ENCODE measurements around the gene TEX9. TPM values are rescaled to one million over a fixed set of nuclear protein-coding genes. Genes with fewer than 3 reads are reported as not detected.
"Not testable (repeated sequence)": the region's sequence is repeated elsewhere in the genome, so short reads cannot be mapped to it uniquely, and the experiment has no call there.

Gene TEX9
- total RNA-seq, 2 experiments from 2014 or later = 0.76 to 1.8 TPM

GRCh38 chr15:56346414-56346813 lies 18.8 kb upstream of the TEX9 start:
- no peaks in the 10 kb centered on the region for H3K9me3 Mint-ChIP-seq (ENCODE audit: low read depth)
- CTCF ChIA-PET = no interaction called here
- H3K27ac Mint-ChIP-seq = no peak overlapping the region
- H3K4me1 Mint-ChIP-seq = no peaks in the 10 kb centered on the region
- H3K36me3 Mint-ChIP-seq = no peaks in the 10 kb centered on the region
- no peak overlapping the region for H3K4me3 Mint-ChIP-seq
- DNase-seq (no peak), ATAC-seq (no peak)
- peaks cover 9% of the 10 kb centered on the region for H3K27me3 Mint-ChIP-seq

DNA sequence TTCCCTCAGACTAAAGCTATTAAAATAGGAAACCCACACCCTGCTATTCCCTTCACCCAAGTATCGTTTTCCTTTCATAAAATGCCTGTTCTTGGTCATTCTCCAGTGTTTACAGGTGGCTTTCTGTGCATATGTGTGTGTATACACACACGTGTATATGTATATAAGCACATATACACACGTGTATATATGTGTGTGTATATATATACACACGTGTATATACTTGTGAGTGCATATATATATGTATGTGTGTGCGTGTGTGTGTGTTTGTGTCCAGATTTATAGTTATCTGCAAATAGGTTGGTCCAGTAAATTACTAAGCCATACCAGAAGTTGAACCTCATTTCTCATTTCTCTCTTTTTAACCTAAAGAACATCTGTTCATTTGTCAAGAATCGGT lies 15.7 kb upstream of the TEX9 start:
- Mint-ChIP-seq H3K4me1 (no peaks in the 10 kb centered on the region), H3K27ac (no peak overlapping the region), H3K4me3 (no peak overlapping the region), H3K36me3 (no peaks in the 10 kb centered on the region), H3K9me3 (ENCODE audit: low read depth) (no peaks in the 10 kb centered on the region), H3K27me3 (peaks cover 4% of the 10 kb centered on the region)
- DNase-seq (no peak), ATAC-seq (no peak)
- CTCF ChIA-PET = no interaction called here

- Mint-ChIP-seq H3K27ac (no peak overlapping the region), H3K4me1 (no peaks in the 10 kb centered on the region), H3K4me3 (no peak overlapping the region), H3K27me3 (peaks cover 4% of the 10 kb centered on the region), H3K9me3 (ENCODE audit: low read depth) (no peaks in the 10 kb centered on the region), H3K36me3 (no peaks in the 10 kb centered on the region)
- DNase-seq = no peak
- ATAC-seq = no peak
- CTCF ChIA-PET = no interaction called here
Observed at GRCh38 chr15:56351353-56351752, 13.9 kb upstream of the TEX9 start.

DNA sequence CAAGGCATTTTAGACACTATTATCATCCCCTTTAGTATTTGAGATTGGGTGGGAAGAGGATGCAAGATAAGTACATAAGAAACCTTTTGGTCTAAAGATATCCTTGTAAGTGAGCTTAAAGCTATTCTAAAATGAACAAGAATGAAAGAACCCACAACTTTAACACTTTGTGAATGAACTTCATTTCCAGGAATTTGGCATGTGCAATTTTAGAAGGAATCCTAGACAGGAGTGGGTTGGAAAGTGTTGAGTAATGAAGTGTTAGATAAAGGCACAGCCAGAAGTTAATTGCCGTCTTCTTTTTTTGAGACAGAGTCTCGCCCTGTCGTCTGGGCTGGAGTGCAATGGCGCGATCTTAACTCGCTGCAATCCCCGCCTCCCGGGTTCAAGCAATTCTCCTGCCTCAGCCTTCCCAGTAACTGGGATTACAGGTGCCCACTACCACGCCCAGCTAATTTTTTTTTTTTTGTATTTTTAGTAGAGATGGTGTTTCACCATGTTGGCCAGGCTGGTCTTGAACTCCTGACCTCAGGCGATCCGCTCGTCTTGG lies 13.2 kb upstream of the TEX9 start:
- no peaks in the 10 kb centered on the region for H3K4me1 Mint-ChIP-seq
- peaks cover 4% of the 10 kb centered on the region for H3K27me3 Mint-ChIP-seq
- no peaks in the 10 kb centered on the region for H3K9me3 Mint-ChIP-seq (ENCODE audit: low read depth)
- H3K4me3 Mint-ChIP-seq = no peak overlapping the region
- no peak overlapping the region for H3K27ac Mint-ChIP-seq
- DNase-seq = no peak
- CTCF ChIA-PET = no interaction called here
- ATAC-seq = no peak
- no peaks in the 10 kb centered on the region for H3K36me3 Mint-ChIP-seq

DNA sequence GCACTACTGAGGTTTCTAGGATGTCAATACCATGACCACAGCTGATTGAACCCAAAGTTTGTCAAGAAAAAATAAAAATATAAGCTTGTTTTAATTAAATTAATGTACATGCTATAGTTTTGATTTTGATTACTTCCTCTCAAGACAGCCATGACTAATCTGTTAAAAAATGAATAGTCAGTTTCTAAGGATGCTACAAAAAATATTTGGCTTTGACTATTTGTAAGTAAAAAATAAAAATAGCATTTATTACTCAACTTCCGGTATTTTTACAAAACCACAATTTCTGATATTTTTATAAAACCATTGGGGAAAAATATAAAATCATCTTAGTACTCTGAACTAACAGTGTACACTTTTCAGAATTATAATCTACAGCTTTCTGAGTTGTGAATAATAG lies 12.1 kb upstream of the TEX9 start:
- H3K27me3 Mint-ChIP-seq = peaks cover 3% of the 10 kb centered on the region
- H3K9me3 Mint-ChIP-seq (ENCODE audit: low read depth) = no peaks in the 10 kb centered on the region
- no peaks in the 10 kb centered on the region for H3K36me3 Mint-ChIP-seq
- H3K4me3 Mint-ChIP-seq = no peak overlapping the region
- CTCF ChIA-PET = no interaction called here
- H3K27ac Mint-ChIP-seq = no peak overlapping the region
- ATAC-seq (no peak), DNase-seq (no peak)
- H3K4me1 Mint-ChIP-seq = no peaks in the 10 kb centered on the region

DNA sequence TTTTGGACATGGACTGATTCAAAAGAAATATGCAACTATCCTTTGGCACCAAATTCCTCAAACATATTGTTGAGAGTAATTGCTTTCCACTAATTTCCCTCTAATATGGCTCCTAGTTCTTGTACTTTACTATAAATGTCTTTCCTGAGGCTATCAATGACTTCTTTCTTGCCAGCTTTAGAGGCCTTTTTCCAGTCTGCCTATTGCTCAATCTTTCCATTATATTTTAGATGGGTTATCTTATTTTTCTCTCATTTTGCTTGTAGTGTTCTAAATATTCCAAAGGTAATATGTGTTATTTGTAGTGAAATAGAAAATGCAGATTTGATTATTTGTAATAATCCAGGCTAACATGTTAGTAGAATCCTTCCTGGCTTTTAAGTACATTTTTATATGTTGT lies 11.5 kb upstream of the TEX9 start:
- CTCF ChIA-PET = no interaction called here
- H3K36me3 Mint-ChIP-seq = no peaks in the 10 kb centered on the region
- ATAC-seq (no peak), DNase-seq (no peak)
- no peak overlapping the region for H3K27ac Mint-ChIP-seq
- H3K4me3 Mint-ChIP-seq = no peak overlapping the region
- H3K4me1 Mint-ChIP-seq = no peaks in the 10 kb centered on the region
- H3K9me3 Mint-ChIP-seq (ENCODE audit: low read depth) = no peaks in the 10 kb centered on the region
- peaks cover 6% of the 10 kb centered on the region for H3K27me3 Mint-ChIP-seq

DNA sequence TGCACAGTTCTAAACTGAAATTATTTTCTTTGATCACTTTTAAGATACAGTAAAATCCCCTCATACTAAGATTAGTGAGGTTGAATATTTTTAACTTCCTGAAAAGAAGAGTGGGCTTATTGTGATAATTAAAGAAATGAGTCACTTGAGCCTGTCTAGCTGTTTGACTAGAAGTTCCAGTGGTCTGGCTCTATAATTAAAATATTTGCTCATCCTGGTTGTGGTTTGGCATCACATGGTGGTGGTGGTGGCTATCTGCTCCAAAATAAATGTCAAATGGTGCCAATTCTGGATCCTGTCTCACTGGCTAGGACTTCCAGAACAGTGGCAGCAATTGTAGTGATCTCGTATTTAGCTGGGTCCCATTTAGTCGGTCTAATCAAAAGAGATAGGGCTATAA lies 8.6 kb upstream of the TEX9 start:
- no peaks in the 10 kb centered on the region for H3K9me3 Mint-ChIP-seq (ENCODE audit: low read depth)
- ATAC-seq (no peak), DNase-seq (no peak)
- CTCF ChIA-PET = no interaction called here
- no peaks in the 10 kb centered on the region for H3K4me1 Mint-ChIP-seq
- no peak overlapping the region for H3K27ac Mint-ChIP-seq
- no peaks in the 10 kb centered on the region for H3K36me3 Mint-ChIP-seq
- peaks cover 19% of the 10 kb centered on the region for H3K27me3 Mint-ChIP-seq
- H3K4me3 Mint-ChIP-seq = no peak overlapping the region

DNA sequence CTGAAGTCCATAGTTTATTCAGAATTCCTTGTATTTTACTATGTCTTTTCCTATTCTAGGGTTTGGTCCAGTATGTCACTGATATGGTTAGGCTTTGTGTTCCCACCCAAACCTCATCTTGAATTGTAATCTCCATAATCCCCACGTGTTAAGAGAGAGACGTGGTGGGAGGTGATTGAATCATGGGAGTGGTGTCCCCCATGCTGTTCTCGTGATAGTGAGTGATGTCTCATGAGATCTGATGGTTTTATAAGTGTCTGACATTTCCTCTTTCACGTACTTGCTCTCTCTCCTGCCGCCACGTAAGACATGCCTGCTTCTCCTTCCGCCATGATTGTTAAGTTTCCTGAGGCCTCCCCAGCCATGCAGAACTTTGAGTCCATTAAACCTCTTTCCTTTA lies 6.6 kb upstream of the TEX9 start:
- no peaks in the 10 kb centered on the region for H3K9me3 Mint-ChIP-seq (ENCODE audit: low read depth)
- H3K27me3 Mint-ChIP-seq = peaks cover 31% of the 10 kb centered on the region
- ATAC-seq = no peak
- no peak for DNase-seq
- no peak overlapping the region for H3K4me3 Mint-ChIP-seq
- no peaks in the 10 kb centered on the region for H3K4me1 Mint-ChIP-seq
- CTCF ChIA-PET = no interaction called here
- H3K27ac Mint-ChIP-seq = no peak overlapping the region
- no peaks in the 10 kb centered on the region for H3K36me3 Mint-ChIP-seq

DNA sequence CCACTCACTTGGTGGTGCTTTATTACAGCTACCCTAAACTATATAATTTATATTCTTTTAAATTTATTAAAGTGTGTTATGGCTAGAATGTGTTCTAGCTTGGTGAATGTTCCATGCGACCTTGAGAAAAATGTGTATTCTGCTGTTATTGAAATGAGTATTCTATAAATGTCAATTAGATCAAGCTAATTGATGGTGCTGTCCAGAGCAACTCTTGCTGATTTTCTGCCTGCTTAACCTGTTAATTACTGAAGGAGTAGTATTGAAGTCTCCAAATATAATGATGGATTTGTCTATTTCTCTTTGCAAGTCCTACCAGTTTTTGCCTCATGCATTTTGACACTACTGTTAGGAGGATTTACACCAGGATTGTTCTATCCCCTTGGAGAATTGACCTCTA lies 3.2 kb upstream of the TEX9 start:
- Mint-ChIP-seq H3K4me1 (peaks cover 14% of the 10 kb centered on the region), H3K27me3 (peaks cover 42% of the 10 kb centered on the region), H3K9me3 (ENCODE audit: low read depth) (no peaks in the 10 kb centered on the region), H3K27ac (no peak overlapping the region), H3K36me3 (no peaks in the 10 kb centered on the region), H3K4me3 (no peak overlapping the region)
- DNase-seq (no peak), ATAC-seq (no peak)
- CTCF ChIA-PET = no interaction called here

- CTCF ChIA-PET = no interaction called here
- peaks cover 50% of the 10 kb centered on the region for H3K27me3 Mint-ChIP-seq
- H3K9me3 Mint-ChIP-seq (ENCODE audit: low read depth) = no peaks in the 10 kb centered on the region
- H3K4me1 Mint-ChIP-seq = peaks cover 14% of the 10 kb centered on the region
- no peak for ATAC-seq
- H3K36me3 Mint-ChIP-seq = no peaks in the 10 kb centered on the region
- H3K27ac Mint-ChIP-seq = no peak overlapping the region
- DNase-seq = no peak
- H3K4me3 Mint-ChIP-seq = peak overlapping the region; percentile 86
Observed at GRCh38 chr15:56366211-56366610, 985 bp downstream of the TEX9 start.

- Mint-ChIP-seq H3K9me3 (ENCODE audit: low read depth) (no peaks in the 10 kb centered on the region), H3K27ac (no peak overlapping the region), H3K4me1 (peaks cover 19% of the 10 kb centered on the region), H3K4me3 (no peak overlapping the region), H3K27me3 (peaks cover 48% of the 10 kb centered on the region), H3K36me3 (no peaks in the 10 kb centered on the region)
- no peak for DNase-seq
- no peak for ATAC-seq
- CTCF ChIA-PET = no interaction called here
Observed at GRCh38 chr15:56367156-56367555, 1.9 kb downstream of the TEX9 start.

DNA sequence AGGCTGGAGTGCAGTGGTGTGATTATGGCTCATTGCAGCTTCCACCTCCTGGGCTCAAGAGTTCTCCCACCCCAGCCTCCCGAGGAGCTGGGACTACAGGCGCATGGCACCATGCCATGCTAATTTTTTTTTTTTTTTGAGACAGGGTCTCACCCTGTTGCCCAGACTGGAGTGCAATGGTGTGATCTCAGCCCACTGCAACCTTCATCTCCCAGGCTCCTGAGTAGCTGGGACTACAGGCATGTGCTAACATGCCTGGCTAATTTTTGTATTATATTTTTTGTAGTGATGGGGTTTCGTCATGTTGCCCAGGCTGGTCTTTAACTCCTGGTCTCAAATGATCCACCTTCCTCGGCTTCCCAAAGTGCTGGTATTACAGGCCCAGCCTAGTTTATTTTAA lies 4.0 kb downstream of the TEX9 start:
- H3K36me3 Mint-ChIP-seq = no peaks in the 10 kb centered on the region
- no peaks in the 10 kb centered on the region for H3K9me3 Mint-ChIP-seq (ENCODE audit: low read depth)
- H3K27ac Mint-ChIP-seq = no peak overlapping the region
- DNase-seq (no peak), ATAC-seq (no peak)
- peaks cover 19% of the 10 kb centered on the region for H3K4me1 Mint-ChIP-seq
- peaks cover 38% of the 10 kb centered on the region for H3K27me3 Mint-ChIP-seq
- H3K4me3 Mint-ChIP-seq = no peak overlapping the region
- CTCF ChIA-PET = no interaction called here

GRCh38 chr15:56371495-56372147 lies 6.4 kb downstream of the TEX9 start:
- Mint-ChIP-seq H3K4me3 (no peak overlapping the region), H3K9me3 (ENCODE audit: low read depth) (no peaks in the 10 kb centered on the region), H3K4me1 (peaks cover 5% of the 10 kb centered on the region), H3K36me3 (no peaks in the 10 kb centered on the region), H3K27me3 (peaks cover 28% of the 10 kb centered on the region), H3K27ac (no peak overlapping the region)
- CTCF ChIA-PET = no interaction called here
- ATAC-seq (no peak), DNase-seq (no peak)

DNA sequence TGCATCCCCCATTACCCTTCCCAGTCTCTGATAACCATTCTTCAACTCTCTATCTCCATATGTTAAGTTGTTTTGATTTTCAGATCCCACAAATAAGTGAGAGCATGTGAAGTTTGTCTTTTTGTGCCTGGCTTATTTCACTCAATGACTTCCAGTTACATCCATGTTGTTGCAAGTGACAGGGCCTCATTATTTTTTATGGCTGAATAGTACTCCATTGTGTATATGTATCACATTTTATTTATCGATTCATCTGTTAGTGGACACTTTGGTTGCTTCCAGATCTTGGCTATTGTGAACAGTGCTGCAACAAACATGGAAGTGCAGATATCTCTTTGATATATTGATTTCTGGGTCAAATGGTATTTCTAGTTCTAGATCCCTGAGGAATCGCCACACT lies 9.5 kb downstream of the TEX9 start:
- CTCF ChIA-PET; DNase-seq; H3K27me3 Mint-ChIP-seq; H3K36me3 Mint-ChIP-seq; ATAC-seq; H3K27ac Mint-ChIP-seq; H3K9me3 Mint-ChIP-seq (ENCODE audit: low read depth); H3K4me1 Mint-ChIP-seq; H3K4me3 Mint-ChIP-seq: not testable (repeated sequence)

- not testable (repeated sequence) for H3K27me3 Mint-ChIP-seq, H3K4me3 Mint-ChIP-seq
Observed at GRCh38 chr15:56377822-56378221, 12.6 kb downstream of the TEX9 start.

More at GRCh38 chr15:56377822-56378221, 12.6 kb downstream of the TEX9 start:
- H3K27ac Mint-ChIP-seq; H3K4me1 Mint-ChIP-seq; ATAC-seq; DNase-seq; H3K36me3 Mint-ChIP-seq; H3K9me3 Mint-ChIP-seq (ENCODE audit: low read depth); CTCF ChIA-PET: not testable (repeated sequence)

Measured in activated CD8-positive, alpha-beta memory T cell treated with anti-CD3 and anti-CD28 coated beads, Interleukin-2, amount 10 ng/mL, durations not matched to agents 7 days and 5 days (primary cell).